Measurements from ENCODE around the gene ARHGAP15.

GRCh38 chr2:143802871-143803650 lies 673.8 kb downstream of the ARHGAP15 start:
- TF ChIP-seq EZH2phosphoT487 (IDR thresholded peaks at IDR 0.05; ENCODE audit: insufficient read depth, low read depth) (no peak), EZH2 (IDR thresholded peaks at IDR 0.05; ENCODE audit: insufficient read depth, poor library complexity, severe bottlenecking) (no peak)
